ENCODE data around the gene CDH4. TPM values are rescaled to one million over a fixed set of nuclear protein-coding genes. Genes with fewer than 3 reads are reported as not detected.
A peak's percentile ranks its signal among the peaks of the same experiment; 100 is the strongest.

The CDH4 gene
- total RNA-seq, 2 experiments from 2014 or later: not detected

DNA sequence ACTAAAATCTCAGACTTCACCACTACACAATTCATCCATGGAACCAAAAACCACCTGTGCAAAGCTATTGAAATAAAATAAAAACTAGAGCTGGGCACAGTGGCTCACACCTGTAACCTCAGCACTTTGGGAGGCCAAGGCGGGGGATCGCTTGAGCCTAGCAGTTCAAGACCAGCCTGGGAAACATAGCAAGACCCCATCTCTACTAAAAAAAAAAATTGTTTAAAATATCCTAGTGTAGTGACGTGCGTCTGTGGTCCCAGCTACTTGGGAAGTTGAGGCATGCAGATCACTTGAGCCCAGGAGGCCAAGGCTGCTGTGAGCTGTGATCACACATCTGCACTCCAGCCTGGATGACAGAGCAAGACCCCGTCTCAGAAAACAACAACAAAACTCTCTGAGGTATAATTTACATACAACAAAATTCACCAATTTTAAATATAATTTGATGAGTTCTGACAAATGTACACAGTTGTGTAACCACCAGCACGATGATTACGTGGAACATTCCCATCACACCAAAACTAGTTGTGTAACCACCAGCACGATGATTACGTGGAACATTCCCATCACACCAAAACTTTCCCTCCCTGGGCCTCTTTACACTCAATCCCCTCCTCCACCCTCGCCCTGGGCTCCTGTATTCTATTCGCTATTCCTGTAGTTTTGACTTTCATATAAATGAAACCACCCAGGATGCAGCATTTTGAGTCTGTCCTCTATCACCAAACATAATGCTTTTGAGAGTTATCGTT, 706.1 kb downstream of the CDH4 start:
- no peak for TF ChIP-seq EZH2phosphoT487 (IDR thresholded peaks at IDR 0.05; ENCODE audit: borderline replicate concordance, low read depth, low read length)
- TF ChIP-seq, protein P1, sequence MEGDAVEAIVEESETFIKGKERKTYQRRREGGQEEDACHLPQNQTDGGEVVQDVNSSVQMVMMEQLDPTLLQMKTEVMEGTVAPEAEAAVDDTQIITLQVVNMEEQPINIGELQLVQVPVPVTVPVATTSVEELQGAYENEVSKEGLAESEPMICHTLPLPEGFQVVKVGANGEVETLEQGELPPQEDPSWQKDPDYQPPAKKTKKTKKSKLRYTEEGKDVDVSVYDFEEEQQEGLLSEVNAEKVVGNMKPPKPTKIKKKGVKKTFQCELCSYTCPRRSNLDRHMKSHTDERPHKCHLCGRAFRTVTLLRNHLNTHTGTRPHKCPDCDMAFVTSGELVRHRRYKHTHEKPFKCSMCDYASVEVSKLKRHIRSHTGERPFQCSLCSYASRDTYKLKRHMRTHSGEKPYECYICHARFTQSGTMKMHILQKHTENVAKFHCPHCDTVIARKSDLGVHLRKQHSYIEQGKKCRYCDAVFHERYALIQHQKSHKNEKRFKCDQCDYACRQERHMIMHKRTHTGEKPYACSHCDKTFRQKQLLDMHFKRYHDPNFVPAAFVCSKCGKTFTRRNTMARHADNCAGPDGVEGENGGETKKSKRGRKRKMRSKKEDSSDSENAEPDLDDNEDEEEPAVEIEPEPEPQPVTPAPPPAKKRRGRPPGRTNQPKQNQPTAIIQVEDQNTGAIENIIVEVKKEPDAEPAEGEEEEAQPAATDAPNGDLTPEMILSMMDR (conservative IDR thresholded peaks at IDR 0.05; ENCODE audit: low read length): no peak
- no TSS peak for BruUV-seq (replicated peaks)
- no peak overlapping the region for H3K4me3 ChIP-seq (ENCODE audit: low read depth, low read length, poor library complexity, severe bottlenecking)
- H3K9me2 ChIP-seq (ENCODE audit: insufficient read depth, low read length): no peaks in the 10 kb centered on the region
- H2AFZ ChIP-seq (ENCODE audit: low read length): no peak overlapping the region
- ChIA-PET POLR2A (no interaction called here), CTCF (ENCODE audit: unreplicated experiment) (no interaction called here)
- no peaks in the 10 kb centered on the region for H3K4me1 ChIP-seq (ENCODE audit: insufficient read depth, low read length, poor library complexity, severe bottlenecking)
- H3K36me3 ChIP-seq (ENCODE audit: insufficient read depth, low read length): no peaks in the 10 kb centered on the region
- intact Hi-C loops (cut with micrococcal nuclease; ENCODE audit: unreplicated experiment): no loop called here
- no peak overlapping the region for H3K4me2 ChIP-seq (ENCODE audit: low read length)
- H3K9me3 ChIP-seq (ENCODE audit: low read length): no peaks in the 10 kb centered on the region
- no peaks in the 10 kb centered on the region for H3K79me2 ChIP-seq (ENCODE audit: insufficient read depth, low read depth, low read length)
- no peak for DNase-seq (ENCODE audit: low spot score)
- no peaks in the 10 kb centered on the region; the same call in 1 of the 2 replicates for H4K20me1 ChIP-seq (ENCODE audit: insufficient read depth, low read length)
- H3K27ac ChIP-seq (ENCODE audit: low read depth, low read length, poor library complexity, severe bottlenecking): no peak overlapping the region

DNA sequence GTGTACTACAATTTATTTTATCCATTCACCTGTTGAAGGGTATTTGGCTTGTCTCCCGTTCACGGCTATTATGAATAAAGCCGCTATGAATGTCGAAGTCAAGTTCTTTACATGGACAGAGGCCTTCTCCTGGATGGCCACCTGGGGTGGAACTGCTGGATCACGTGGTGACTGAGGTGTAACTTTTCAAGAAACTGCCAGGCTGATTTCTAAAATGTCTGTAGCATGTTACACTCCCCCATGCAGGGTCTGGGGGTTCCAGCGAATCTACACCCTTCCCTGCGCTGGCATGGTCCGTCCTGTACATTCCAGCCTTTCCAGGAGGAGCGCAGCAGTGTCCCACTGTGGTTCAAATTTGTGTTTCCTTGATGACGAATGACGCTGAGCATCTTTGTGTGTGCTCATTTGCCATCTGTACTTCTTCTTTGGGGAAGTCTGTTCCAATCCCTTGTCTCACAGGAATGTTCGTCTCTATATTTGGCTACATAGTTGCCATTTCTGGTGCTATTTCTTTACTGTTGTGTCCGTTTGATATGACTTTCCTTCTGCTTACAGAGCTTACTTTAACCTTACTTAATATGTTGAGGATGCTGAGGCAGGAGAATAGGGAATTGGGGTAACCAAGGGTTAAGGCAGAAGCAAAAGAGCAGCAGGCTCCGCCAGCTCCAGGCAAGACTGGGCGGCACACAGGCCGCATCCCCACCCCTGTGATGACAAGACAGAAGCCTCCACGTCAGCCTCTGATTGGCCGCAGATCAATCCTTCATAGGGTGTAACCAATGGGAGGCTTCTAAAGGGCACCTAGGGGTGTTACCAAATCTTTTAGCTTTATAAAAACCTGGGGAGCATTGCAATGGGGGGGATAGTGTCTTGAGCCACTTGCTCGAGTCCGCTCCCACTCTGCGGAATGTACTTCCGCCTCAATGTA, 707.0 kb downstream of the CDH4 start:
- Histone ChIP-seq H3K4me2 (ENCODE audit: low read length) (no peak overlapping the region), H3K9me2 (ENCODE audit: insufficient read depth, low read length) (no peaks in the 10 kb centered on the region), H3K36me3 (ENCODE audit: insufficient read depth, low read length) (no peaks in the 10 kb centered on the region), H3K9me3 (ENCODE audit: low read length) (no peaks in the 10 kb centered on the region), H3K4me1 (ENCODE audit: insufficient read depth, low read length, poor library complexity, severe bottlenecking) (no peaks in the 10 kb centered on the region), H3K4me3 (ENCODE audit: low read depth, low read length, poor library complexity, severe bottlenecking) (no peak overlapping the region), H3K27ac (ENCODE audit: low read depth, low read length, poor library complexity, severe bottlenecking) (no peak overlapping the region), H4K20me1 (ENCODE audit: insufficient read depth, low read length) (no peaks in the 10 kb centered on the region; the same call in 1 of the 2 replicates), H3K79me2 (ENCODE audit: insufficient read depth, low read depth, low read length) (no peaks in the 10 kb centered on the region), H2AFZ (ENCODE audit: low read length) (no peak overlapping the region)
- ChIA-PET POLR2A (no interaction called here), CTCF (ENCODE audit: unreplicated experiment) (no interaction called here)
- BruUV-seq (replicated peaks): no TSS peak
- TF ChIP-seq EZH2phosphoT487 (IDR thresholded peaks at IDR 0.05; ENCODE audit: borderline replicate concordance, low read depth, low read length): no peak
- TF ChIP-seq, protein P1 (conservative IDR thresholded peaks at IDR 0.05; ENCODE audit: low read length): no peak
- DNase-seq (ENCODE audit: low spot score): peak; percentile 8
- intact Hi-C loops (cut with micrococcal nuclease; ENCODE audit: unreplicated experiment): no loop called here

Measured in OCI-LY7 (cell line).